Vagina (tissue), 2 donors: ENCODE data around the gene FAM110D.

ENCODE experiments used
- POLR2A ChIP-seq, 2 donors: fragments of 450-650 bp; IDR thresholded peaks; one replicate each; pipeline ENCODE4 v1.6.1; 2017; ENCODE audit warnings: antibody characterized with exemption in 2 of 2, mild to moderate bottlenecking in 2 of 2, moderate library complexity in 2 of 2
- POLR2AphosphoS5 ChIP-seq, 2 donors: sonication (generic); formaldehyde crosslinking; IDR thresholded peaks; one replicate each; pipeline ENCODE4 v1.9.0; 2017; ENCODE audit warnings: antibody characterized with exemption in 2 of 2, mild to moderate bottlenecking in 2 of 2, low read depth in 1 of 2; ENCODE audit not compliant: insufficient read depth in 1 of 2
- TF ChIP-seq, protein P1 (sequence below), 3 experiments: fragments of 450-650 bp in 2 of 3; fragments of 200-600 bp in 1 of 3; sonication (generic) in 1 of 3; IDR thresholded peaks; one replicate each; pipeline ENCODE4 v1.5.1; 2017 to 2019; ENCODE audit warnings: antibody characterized with exemption in 3 of 3, mild to moderate bottlenecking in 2 of 3, moderate library complexity in 2 of 3

DNA sequence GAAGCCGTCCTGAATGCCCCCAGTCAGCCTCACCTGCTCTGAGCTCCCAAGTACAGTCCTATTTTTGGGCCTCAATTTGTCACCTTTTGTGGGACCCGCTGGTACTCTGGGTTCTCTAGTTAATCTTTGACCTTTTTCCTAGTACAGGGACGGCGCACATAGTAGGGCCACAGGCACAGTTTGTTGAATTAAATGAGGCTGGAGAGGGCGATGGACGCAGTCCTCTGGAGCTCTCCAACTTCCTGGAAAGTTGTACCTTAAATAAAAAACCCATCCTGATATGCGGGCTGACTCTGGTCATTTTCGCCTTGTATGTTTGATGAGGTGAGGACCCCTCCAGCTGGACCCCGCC, 4.8 kb downstream of the FAM110D start:
- TF ChIP-seq, protein P1, sequence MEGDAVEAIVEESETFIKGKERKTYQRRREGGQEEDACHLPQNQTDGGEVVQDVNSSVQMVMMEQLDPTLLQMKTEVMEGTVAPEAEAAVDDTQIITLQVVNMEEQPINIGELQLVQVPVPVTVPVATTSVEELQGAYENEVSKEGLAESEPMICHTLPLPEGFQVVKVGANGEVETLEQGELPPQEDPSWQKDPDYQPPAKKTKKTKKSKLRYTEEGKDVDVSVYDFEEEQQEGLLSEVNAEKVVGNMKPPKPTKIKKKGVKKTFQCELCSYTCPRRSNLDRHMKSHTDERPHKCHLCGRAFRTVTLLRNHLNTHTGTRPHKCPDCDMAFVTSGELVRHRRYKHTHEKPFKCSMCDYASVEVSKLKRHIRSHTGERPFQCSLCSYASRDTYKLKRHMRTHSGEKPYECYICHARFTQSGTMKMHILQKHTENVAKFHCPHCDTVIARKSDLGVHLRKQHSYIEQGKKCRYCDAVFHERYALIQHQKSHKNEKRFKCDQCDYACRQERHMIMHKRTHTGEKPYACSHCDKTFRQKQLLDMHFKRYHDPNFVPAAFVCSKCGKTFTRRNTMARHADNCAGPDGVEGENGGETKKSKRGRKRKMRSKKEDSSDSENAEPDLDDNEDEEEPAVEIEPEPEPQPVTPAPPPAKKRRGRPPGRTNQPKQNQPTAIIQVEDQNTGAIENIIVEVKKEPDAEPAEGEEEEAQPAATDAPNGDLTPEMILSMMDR (IDR thresholded peaks at IDR 0.05), result no peak
- no peak for TF ChIP-seq POLR2A (IDR thresholded peaks at IDR 0.05)
- TF ChIP-seq POLR2AphosphoS5 (IDR thresholded peaks at IDR 0.05; ENCODE audit: insufficient read depth in 1 of 2, low read depth in 1 of 2), result no peak
